Measurements from ENCODE around the gene LEMD3. TPM values are rescaled to one million over a fixed set of nuclear protein-coding genes. Genes with fewer than 3 reads are reported as not detected.

Gene LEMD3
- total RNA-seq, 1 experiment from 2014 or later: 26.9 TPM

- TF ChIP-seq TCF7L2 (IDR thresholded peaks at IDR 0.05; ENCODE audit: low read depth, low read length) (no peak), REST (IDR thresholded peaks at IDR 0.05; ENCODE audit: insufficient read depth in 1 of 2, low read depth in 2 of 2, low read length in 1 of 2) (no peak), SIN3A (IDR thresholded peaks at IDR 0.05; ENCODE audit: borderline replicate concordance, insufficient read depth, low read depth, low read length) (no peak), CTCF (IDR thresholded peaks at IDR 0.05) (no peak), POLR2AphosphoS5 (IDR thresholded peaks at IDR 0.05; ENCODE audit: low read depth, low read length) (no peak)
- Histone ChIP-seq H3K4me1 (ENCODE audit: control insufficient read depth, insufficient read depth, low read length) (no peaks in the 10 kb centered on the region), H3K36me3 (ENCODE audit: control insufficient read depth, insufficient read depth, low read length) (no peaks in the 10 kb centered on the region), H3K27ac (ENCODE audit: low read length) (no peak overlapping the region), H3K9me3 (ENCODE audit: control insufficient read depth, insufficient read depth, low read depth, low read length) (no peaks in the 10 kb centered on the region), H3K27me3 (ENCODE audit: control insufficient read depth, insufficient read depth, low read length) (no peaks in the 10 kb centered on the region), H3K4me3 (ENCODE audit: low read depth in 2 of 2, low read length in 2 of 2) (no peak overlapping the region)
- CTCF ChIA-PET: no interaction called here
- intact Hi-C loops (cut with micrococcal nuclease; ENCODE audit: unreplicated experiment): no loop called here
- ATAC-seq: no peak
- DNase-seq (ENCODE audit: low read depth, low spot score): no peak
- in situ Hi-C loops (cut with HindIII; ENCODE audit: low pct_unique_long_range_greater_than_20kb, low sequenced_read_pairs): no loop called here
- POLR2A ChIA-PET: no interaction called here
- no TSS peak for BruUV-seq (replicated peaks)
These were observed 26.1 kb downstream of the LEMD3 start for GRCh38 chr12:65195387-65196055.

GRCh38 chr12:65196762-65197567 is 27.6 kb downstream of the LEMD3 start:
- ChIA-PET POLR2A (no interaction called here), CTCF (no interaction called here)
- Histone ChIP-seq H3K4me3 (ENCODE audit: low read depth in 2 of 2, low read length in 2 of 2) (no peak overlapping the region), H3K9me3 (ENCODE audit: control insufficient read depth, insufficient read depth, low read depth, low read length) (no peaks in the 10 kb centered on the region), H3K27me3 (ENCODE audit: control insufficient read depth, insufficient read depth, low read length) (no peaks in the 10 kb centered on the region), H3K4me1 (ENCODE audit: control insufficient read depth, insufficient read depth, low read length) (no peaks in the 10 kb centered on the region), H3K36me3 (ENCODE audit: control insufficient read depth, insufficient read depth, low read length) (no peaks in the 10 kb centered on the region), H3K27ac (ENCODE audit: low read length) (no peak overlapping the region)
- intact Hi-C loops (cut with micrococcal nuclease; ENCODE audit: unreplicated experiment) (no loop called here), in situ Hi-C loops (cut with HindIII; ENCODE audit: low pct_unique_long_range_greater_than_20kb, low sequenced_read_pairs) (no loop called here)
- no peak for DNase-seq (ENCODE audit: low read depth, low spot score)
- no TSS peak for BruUV-seq (replicated peaks)
- no peak for ATAC-seq
- TF ChIP-seq REST (IDR thresholded peaks at IDR 0.05; ENCODE audit: insufficient read depth in 1 of 2, low read depth in 2 of 2, low read length in 1 of 2): no peak
- TF ChIP-seq SIN3A (IDR thresholded peaks at IDR 0.05; ENCODE audit: borderline replicate concordance, insufficient read depth, low read depth, low read length): no peak
- TF ChIP-seq CTCF (IDR thresholded peaks at IDR 0.05): no peak
- no peak for TF ChIP-seq TCF7L2 (IDR thresholded peaks at IDR 0.05; ENCODE audit: low read depth, low read length)
- TF ChIP-seq POLR2AphosphoS5 (IDR thresholded peaks at IDR 0.05; ENCODE audit: low read depth, low read length): no peak
